ENCODE measurements around the gene MUC5B.
"Not testable (repeated sequence)": the region's sequence is repeated elsewhere in the genome, so short reads cannot be mapped to it uniquely, and the experiment has no call there.

The MUC5B gene

GRCh38 chr11:1204381-1205101, 18.3 kb upstream of the MUC5B start:
- DNase-seq = no peak

GRCh38 chr11:1205121-1205986, 17.5 kb upstream of the MUC5B start:
- DNase-seq = no peak

GRCh38 chr11:1205987-1206331, 16.9 kb upstream of the MUC5B start:
- no peak for DNase-seq

- no peak for DNase-seq
These were observed 16.2 kb upstream of the MUC5B start for GRCh38 chr11:1206391-1207271.

GRCh38 chr11:1207401-1208143, 15.3 kb upstream of the MUC5B start:
- no peak for DNase-seq

- no peak for DNase-seq
These were observed 14.8 kb upstream of the MUC5B start for GRCh38 chr11:1208144-1208393.

- no peak for DNase-seq
These were observed 14.2 kb upstream of the MUC5B start for GRCh38 chr11:1208394-1209261.

DNA sequence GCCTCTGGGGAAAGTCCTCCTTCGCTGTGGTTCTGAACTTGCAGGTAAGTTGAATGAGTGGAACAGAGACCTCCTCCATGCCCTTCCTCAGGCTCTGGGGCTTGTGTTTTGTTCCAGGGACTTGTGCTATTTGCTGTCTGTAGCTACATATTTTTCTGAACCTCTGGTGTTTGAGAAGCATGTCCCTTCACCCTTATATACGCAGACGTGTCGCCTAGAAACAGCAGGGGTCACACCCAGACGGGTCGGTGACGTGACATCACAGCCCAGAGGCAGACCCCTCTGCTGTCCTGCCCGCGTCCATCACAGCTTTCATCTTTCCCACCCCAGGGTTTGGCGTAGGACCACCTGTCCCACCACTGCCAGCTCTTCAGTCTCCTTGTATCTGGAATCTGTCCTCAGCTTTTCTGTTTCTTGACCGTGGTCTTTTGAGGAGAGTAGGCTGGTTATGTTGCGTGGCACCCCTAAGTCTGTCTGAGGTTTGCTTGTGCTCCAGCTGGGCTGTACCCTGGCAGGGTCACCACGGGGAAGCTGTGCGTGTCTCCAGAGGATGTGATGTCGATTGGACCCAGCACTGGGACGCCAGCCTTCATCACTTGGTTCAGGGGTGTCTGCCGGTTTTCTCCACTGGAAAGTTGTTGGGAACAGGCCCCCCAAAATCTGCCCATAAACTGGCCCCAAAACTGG, 13.4 kb upstream of the MUC5B start:
- no peak for DNase-seq

DNA sequence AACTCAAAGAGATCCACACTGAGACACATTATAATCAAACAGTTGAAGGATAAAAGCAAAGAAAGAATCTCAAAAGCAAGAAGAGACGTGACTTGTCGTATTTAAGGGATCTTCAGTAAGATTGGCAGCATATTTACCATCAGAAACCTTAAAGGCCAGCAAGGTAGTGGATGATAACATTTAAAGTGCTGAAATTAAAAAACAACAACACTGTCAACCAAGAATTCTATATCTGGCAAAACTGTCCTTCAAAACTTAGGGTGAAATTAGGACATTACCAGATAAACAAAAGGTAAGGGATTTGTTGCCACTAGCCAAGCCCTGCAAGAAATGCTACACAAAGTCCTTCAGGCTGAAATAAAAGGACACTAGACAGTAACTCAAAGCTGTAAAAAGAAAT, 11.0 kb upstream of the MUC5B start:
- DNase-seq = no peak

GRCh38 chr11:1215826-1216225, 7.0 kb upstream of the MUC5B start:
- not testable (repeated sequence) for DNase-seq

DNA sequence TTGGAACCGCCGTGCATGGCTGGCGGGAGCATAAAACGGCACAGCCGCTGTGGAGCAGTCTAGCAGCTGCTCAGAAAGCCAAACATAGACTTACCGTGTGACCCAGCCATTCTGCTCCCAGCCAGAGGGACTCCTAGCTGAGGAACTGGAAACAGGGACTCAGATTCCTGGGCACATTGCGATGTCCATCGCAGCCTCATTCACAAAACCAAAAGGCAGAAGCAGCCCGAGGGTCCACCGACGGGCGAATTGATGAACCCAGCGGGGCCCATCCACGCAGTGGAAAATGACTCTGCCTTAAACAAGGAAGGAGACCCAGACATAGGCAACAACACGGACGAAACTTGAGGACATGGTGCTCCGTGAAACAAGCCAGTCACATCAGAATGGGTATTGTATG, 5.7 kb upstream of the MUC5B start:
- DNase-seq = no peak

DNA sequence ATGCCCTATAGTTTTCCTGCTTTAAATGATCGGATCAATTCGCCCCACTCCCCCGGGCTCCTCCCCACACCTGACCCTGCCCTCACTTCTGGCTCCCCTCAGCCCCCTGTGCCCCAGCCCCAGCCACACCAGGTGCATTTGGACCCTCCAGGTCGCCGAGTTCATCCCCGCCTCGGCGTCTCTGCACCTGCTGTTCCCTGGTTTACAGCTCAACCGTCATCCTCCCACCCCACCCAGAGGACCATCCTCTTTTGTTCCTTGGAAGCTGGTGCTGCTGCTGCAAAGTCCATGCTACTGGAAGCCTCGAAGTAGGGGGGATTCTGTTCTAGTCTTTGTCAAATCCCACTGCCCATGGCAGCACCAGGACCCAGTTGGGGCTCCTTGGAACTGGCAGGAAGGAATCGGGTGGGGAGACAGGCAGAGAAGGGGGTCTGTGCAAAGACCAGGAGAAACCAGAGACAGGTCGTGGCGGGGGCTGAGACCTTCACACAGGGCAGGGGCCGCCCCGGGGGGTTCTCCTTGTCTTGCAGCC, 4.5 kb upstream of the MUC5B start:
- DNase-seq = no peak

DNA sequence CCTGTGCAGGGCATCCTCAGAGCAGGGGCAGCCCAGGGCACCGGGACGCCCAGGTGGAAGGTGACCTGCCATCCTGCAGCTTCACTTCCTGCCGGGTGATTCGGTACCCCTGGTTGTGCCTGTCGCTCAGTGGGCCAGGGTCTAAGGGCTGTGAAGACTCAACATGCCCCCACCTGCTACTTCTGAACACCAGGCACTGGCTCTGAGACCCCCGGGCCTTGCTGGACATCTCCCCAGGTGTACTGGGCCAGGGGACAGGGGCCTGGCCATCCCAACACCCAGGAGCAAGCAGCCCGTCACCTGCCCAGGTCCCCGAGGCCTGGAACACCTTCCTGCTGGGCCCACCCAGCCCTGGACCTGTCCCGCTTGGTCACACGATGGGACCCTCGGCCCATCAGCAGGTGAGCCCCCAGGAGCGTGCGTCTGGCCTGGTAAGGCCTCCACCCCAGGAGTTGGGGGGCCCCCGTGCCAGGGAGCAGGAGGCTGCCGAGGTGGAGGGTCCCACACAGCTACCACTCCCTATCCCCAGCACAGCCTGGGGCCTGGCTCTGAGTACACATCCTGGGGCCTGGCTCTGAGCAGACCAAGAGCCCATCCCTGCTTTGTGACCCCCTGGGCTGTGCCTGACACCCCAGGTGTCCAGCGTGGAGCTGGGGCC, 3.9 kb upstream of the MUC5B start:
- DNase-seq = no peak

GRCh38 chr11:1219446-1219833, 3.4 kb upstream of the MUC5B start:
- no peak for DNase-seq

- DNase-seq = no peak
These were observed 2.7 kb upstream of the MUC5B start for GRCh38 chr11:1219834-1220815.

DNA sequence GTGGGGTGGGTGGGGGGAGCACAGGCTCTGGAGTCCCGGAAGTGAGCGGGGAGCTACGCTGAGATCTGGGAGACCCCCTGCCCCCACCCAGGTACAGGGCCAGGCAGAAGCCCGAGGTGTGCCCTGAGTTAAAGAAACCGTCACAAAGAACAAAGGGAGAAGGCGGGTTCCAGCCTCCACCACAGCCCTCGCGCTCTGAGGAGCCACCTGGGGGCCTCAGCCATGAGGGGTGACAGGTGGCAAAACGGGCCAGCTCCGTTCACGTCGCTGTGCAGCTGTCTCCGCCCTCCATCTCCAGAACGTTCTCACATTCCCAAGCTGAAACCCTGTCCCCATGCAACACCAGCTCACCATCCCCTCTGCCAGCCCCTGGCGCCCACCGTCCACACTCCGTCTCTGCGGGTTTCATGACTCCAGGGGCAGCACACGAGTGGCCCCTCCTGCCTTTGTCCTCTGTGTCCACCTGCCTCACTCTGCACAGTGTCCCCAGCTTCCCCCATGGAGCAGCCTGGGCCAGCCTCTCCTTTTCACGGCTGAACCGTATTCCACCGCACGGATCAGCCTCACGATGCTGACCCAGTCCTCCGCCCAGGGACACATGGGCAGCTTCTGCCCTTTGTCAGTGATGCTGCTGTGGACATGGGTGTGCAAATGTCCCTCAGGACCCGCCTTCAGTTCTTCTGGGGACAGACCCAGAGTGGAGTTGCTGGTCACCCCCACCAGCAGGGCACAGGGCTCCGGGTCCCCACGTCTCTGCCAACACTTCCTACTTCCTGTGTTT, 1.7 kb upstream of the MUC5B start:
- no peak for DNase-seq

- DNase-seq = no peak
These were observed 986 bp upstream of the MUC5B start for GRCh38 chr11:1221848-1222311.
